ENCODE data around the gene ZNF784. TPM values are rescaled to one million over a fixed set of nuclear protein-coding genes. Genes with fewer than 3 reads are reported as not detected.

The ZNF784 gene
- total and polyA plus RNA-seq, 9 of the 15 experiments (the other 6 are each of a cell fraction or from before 2014, with no cell fraction given) = 0.14 to 6.1 (median 2.1) TPM

DNA sequence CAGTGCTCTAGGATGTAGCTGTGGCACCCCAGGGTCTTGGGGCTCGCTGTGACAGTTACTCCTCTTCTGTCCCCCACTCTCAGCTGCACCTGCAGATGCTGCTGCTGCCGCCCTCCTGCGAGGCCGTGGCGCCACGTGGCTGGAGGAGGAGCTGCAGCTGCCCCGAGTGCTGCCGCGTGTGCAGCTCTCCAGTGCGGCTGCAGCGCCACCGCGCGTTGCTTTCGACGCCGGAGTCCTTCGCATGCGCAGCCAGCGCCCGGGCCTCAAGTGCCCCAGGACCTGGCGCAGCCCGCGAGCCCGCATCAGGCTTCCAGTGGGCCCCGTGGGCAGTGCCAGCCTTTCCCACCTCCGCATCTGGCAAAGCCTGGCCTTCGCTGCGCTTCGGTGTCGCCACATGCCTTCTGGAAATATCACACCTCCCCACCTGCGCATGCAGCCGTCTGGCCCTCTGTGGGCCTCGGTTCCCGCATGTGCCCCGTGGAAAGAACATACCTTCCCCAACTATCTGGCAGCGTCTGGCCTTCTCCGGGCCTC is 15.7 kb upstream of the ZNF784 start (continued):
- no peak for TF ChIP-seq AFF1 (IDR thresholded peaks at IDR 0.05; ENCODE audit: low read depth in 1 of 2, partially characterized antibody in 2 of 2)
- 0 out of 2 replicates have a peak, but pooled peaks have one; percentile 48 for TF ChIP-seq ZNF134 (CRISPR knock-in tag; conservative IDR thresholded peaks at IDR 0.05)
- TF ChIP-seq ZNF766 (CRISPR knock-in tag; conservative IDR thresholded peaks at IDR 0.05) = no peak
- no peak for TF ChIP-seq DPF2 (IDR thresholded peaks at IDR 0.05)
- TF ChIP-seq ZNF444 (CRISPR knock-in tag; IDR thresholded peaks at IDR 0.05) = no peak
- TF ChIP-seq CHCHD3 (CRISPR knock-in tag; IDR thresholded peaks at IDR 0.05) = no peak
- TF ChIP-seq ZNF197 (CRISPR knock-in tag; IDR thresholded peaks at IDR 0.05; ENCODE audit: low read depth) = no peak
- TF ChIP-seq, protein P1, sequence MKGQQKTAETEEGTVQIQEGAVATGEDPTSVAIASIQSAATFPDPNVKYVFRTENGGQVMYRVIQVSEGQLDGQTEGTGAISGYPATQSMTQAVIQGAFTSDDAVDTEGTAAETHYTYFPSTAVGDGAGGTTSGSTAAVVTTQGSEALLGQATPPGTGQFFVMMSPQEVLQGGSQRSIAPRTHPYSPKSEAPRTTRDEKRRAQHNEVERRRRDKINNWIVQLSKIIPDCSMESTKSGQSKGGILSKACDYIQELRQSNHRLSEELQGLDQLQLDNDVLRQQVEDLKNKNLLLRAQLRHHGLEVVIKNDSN (CRISPR knock-in tag; IDR thresholded peaks at IDR 0.05) = peak; percentile 93
- TF ChIP-seq, protein P2, sequence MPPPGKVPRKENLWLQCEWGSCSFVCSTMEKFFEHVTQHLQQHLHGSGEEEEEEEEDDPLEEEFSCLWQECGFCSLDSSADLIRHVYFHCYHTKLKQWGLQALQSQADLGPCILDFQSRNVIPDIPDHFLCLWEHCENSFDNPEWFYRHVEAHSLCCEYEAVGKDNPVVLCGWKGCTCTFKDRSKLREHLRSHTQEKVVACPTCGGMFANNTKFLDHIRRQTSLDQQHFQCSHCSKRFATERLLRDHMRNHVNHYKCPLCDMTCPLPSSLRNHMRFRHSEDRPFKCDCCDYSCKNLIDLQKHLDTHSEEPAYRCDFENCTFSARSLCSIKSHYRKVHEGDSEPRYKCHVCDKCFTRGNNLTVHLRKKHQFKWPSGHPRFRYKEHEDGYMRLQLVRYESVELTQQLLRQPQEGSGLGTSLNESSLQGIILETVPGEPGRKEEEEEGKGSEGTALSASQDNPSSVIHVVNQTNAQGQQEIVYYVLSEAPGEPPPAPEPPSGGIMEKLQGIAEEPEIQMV (tag; conservative IDR thresholded peaks at IDR 0.05; ENCODE audit: low read depth) = no peak
- TF ChIP-seq, protein P3, sequence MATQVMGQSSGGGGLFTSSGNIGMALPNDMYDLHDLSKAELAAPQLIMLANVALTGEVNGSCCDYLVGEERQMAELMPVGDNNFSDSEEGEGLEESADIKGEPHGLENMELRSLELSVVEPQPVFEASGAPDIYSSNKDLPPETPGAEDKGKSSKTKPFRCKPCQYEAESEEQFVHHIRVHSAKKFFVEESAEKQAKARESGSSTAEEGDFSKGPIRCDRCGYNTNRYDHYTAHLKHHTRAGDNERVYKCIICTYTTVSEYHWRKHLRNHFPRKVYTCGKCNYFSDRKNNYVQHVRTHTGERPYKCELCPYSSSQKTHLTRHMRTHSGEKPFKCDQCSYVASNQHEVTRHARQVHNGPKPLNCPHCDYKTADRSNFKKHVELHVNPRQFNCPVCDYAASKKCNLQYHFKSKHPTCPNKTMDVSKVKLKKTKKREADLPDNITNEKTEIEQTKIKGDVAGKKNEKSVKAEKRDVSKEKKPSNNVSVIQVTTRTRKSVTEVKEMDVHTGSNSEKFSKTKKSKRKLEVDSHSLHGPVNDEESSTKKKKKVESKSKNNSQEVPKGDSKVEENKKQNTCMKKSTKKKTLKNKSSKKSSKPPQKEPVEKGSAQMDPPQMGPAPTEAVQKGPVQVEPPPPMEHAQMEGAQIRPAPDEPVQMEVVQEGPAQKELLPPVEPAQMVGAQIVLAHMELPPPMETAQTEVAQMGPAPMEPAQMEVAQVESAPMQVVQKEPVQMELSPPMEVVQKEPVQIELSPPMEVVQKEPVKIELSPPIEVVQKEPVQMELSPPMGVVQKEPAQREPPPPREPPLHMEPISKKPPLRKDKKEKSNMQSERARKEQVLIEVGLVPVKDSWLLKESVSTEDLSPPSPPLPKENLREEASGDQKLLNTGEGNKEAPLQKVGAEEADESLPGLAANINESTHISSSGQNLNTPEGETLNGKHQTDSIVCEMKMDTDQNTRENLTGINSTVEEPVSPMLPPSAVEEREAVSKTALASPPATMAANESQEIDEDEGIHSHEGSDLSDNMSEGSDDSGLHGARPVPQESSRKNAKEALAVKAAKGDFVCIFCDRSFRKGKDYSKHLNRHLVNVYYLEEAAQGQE (IDR thresholded peaks at IDR 0.05; ENCODE audit: borderline replicate concordance) = peak; percentile 17; the same call in 1 of the 2 replicates
- TF ChIP-seq, protein P3 (CRISPR knock-in tag; IDR thresholded peaks at IDR 0.05; ENCODE audit: low read depth) = peak; percentile 79; the same call in 1 of the 2 replicates
- no peak for TF ChIP-seq STAT5A (IDR thresholded peaks at IDR 0.05; ENCODE audit: borderline replicate concordance, low read length)

Data from K562 (cell line).